Fibroblast of skin of left biceps (primary cell): ENCODE results near the gene FAM120B.

ENCODE experiments used
- DNase-seq, 2 experiments: peaks; one replicate each; pipeline ENCODE4 v3.0.0-alpha.2; 2013; ENCODE audit warnings: low read depth in 2 of 2

Gene FAM120B

DNA sequence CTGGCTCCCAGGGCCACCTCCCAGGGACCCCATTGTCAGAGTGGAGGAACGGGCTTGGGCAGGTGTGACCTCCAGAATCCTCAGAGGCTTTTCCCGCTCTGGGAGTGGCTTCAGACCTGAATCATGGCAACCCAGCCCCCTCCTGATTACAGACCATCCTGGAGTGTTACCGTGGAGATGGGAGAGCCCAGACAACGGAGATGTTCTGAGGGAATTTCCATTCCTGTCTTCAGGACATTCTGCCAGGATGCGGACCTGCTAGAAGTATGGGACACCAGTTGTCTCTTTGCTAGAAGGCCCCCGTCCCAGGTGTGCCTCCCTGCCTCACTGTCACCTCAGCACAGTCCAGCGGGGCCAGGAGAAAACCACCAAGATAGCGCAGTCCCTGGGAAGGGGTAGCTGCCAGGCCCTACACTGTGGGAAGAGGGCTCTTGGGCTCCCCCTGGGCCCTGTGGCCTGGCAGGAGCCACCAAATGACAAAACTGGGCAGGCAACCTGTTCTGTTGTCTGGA lies 136.6 kb downstream of the FAM120B start:
- DNase-seq, result no peak

DNA sequence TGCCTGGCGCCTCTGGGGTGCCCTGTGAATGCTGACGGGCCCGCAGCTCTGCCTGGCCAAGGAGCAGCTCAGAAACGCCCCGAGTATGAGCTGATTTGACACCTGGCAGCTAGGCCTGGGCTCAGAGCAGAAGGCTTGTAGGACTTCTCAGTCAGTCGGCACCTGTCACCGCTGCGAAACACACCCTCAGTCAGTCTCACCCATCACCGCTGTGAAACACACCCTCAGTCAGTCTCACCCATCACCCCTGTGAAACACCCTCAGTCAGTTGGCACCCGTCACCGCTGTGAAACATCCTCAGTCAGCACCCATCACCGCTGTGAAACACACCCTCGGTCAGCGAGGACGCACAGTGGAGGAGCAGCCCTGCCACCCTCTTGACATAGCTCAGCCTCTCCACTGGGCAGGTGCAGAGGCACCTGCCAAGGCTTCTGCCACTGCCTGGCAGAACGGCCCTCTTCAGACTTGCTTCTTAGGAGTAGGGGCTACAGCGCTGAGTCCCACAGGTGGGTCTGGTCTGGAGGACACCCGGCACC lies 137.6 kb downstream of the FAM120B start:
- no peak for DNase-seq

DNA sequence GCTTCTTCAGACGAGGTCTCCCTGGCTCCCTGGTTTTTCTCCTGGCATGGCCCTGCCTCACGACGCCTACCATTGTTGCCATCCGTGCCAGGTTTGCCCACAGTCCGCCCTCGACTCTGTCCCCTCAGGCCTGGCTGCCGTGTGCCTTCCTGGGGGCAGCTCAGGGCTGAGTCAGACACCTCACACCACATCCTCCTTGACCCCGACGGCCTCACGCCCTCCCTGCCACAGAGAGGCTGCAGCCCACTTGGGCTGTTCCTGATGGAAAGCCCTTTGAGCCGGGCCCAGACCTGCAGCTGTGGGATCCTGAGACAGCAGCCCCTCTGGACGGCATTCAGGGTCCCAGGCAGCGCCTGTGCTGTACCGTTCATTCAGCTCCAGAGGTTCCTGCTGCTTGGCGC lies 138.3 kb downstream of the FAM120B start:
- DNase-seq, result no peak

DNA sequence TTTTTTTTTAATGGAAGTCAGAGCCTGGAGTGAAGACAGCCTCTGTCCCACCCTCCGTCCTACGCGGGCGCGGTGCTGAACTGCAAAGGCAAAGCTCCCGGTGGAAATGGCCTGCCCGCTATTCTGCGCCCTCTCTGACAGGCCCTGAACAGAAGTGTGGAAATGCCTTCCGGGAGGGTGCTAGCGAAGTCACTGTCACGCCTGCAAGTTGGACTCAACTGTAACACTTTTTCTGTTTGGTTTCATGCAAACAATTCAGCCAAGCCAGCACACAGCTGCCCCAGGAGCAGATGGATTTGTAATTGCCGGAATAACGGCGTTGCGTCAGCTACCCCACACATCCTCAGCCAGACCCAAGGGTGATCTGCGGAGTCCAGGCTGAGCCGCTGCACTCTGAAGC lies 138.9 kb downstream of the FAM120B start:
- no peak for DNase-seq

DNA sequence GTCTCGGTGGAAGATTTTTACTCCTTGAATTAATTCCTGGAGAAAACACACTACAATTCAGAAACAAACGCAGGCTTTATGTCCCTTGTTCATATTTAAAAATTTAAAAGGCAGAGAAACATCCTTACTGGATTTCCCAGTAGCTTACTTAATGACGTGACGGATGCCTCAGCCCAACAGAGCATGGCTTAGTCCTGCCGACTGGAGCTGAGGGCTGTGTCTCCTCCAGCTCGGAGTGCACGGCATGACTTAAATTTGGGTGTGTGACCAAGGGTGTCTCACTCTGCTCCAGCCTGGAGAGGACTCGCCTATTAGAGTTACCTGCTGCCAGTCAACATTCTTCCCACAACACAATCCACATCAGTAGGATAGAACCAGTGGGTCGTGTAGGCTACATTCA lies 139.4 kb downstream of the FAM120B start:
- DNase-seq, result no peak

DNA sequence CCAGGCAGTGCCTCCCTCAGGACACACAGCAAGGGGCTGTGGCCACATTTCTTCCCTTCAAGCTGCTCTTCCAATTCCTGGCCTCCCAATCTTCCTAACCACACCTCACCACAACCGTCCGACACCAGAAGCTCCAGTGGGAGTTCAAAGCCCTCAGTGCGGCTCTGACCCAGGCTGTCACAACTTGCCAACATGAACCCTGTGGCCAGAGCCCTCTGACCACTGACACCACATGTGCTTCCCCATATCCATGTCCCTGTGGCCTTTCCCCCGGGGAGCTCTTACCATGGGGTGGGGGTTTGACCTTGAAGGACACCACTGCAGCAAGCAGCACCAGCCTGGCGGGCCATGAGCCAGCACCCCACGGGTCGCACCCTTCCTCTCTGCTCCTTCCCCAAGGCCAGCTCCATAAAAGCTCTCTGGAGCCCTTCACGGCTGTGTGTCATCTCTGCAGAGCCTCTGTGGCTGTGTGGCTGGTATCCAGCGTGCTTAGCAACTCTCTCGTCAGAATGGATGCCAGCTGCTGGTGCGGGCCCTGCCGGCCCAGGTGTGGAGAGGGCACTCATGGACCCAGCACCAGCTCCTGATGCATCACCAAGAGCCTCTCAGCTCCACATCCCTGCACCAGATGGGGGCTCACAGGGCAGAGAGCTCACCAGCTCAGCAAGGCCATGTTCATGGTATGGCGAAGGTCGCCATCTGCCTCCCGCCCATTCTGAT lies 140.4 kb downstream of the FAM120B start:
- no peak for DNase-seq

DNA sequence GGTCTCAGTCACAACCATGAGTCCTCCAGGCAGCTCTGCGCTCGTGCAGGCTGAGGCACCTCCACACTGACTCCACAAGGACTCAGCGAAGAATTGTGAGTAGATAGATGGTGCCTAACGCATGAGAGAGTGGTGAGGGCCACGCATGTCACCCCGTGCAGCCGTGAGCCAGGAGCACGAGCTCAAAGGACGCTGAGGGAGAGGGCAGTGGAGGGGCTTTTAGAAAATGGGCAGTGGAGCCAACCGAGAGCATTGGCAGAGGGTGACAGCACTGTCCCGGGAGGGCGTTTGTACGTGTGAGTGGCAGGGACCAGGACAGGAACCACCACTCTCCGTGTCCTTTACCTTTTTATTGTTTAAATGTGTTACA lies 141.0 kb downstream of the FAM120B start:
- no peak for DNase-seq

DNA sequence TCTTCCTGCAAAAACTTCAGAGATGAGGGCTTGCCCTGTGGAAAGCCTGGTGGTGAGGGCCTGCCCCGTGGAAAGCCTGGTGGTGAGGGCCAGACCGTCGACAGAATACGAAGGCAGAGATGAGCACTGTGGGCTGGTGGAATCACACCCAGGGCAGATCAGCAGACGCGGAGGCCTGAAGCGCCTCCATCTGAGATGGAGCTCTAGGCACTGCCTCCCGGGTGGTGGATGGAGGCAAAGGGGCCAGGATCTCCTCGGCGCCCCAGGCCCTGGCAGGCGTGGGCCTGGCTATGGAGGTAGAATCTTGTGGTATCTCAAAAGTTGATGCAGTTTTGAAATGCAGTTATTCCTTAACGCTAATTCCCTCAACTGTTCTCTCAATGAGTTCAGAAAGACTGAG lies 141.8 kb downstream of the FAM120B start:
- no peak for DNase-seq

DNA sequence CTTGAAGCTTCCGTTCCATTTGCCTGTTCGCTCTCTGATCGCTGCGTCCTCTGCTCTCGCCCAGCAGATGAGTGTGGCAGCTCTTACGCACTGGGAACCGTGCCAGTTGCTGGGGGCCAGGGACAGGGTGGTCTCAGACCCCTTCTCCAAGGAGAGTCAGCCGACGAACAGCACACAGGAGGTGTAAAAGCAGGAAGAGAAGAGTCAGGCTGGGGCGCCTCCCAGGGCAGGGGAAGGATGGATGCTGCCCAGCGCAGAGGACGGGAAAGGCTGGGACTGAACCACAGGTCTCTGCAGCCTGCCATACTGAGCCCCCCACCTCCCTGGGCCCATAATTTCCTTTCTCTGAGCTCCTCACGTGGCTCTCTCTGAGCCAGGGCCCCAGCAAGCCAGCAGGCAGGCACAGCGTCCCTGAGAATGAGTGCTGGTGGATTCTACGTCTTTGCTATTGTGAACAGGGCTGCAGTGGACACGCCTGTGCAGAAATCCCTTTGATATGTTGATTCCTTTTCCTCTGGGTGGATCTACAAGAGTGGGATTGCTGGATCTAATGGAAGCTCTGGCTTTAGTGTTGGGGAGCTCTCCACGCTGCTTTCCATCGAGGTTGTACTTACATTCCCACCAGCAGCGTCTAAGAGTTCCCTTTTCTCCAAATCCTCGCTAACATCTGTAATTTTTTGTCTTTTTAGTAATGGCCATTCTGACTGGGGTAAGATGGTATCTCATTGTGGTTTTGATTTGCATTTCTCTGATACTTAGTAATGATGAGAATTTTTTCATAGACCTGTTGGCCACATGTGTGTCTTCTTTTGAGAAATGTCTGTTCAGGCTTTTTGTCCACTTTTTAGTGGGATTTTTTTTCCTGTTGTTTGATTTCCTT lies 142.4 kb downstream of the FAM120B start:
- DNase-seq, result peak; percentile 24 to 25

DNA sequence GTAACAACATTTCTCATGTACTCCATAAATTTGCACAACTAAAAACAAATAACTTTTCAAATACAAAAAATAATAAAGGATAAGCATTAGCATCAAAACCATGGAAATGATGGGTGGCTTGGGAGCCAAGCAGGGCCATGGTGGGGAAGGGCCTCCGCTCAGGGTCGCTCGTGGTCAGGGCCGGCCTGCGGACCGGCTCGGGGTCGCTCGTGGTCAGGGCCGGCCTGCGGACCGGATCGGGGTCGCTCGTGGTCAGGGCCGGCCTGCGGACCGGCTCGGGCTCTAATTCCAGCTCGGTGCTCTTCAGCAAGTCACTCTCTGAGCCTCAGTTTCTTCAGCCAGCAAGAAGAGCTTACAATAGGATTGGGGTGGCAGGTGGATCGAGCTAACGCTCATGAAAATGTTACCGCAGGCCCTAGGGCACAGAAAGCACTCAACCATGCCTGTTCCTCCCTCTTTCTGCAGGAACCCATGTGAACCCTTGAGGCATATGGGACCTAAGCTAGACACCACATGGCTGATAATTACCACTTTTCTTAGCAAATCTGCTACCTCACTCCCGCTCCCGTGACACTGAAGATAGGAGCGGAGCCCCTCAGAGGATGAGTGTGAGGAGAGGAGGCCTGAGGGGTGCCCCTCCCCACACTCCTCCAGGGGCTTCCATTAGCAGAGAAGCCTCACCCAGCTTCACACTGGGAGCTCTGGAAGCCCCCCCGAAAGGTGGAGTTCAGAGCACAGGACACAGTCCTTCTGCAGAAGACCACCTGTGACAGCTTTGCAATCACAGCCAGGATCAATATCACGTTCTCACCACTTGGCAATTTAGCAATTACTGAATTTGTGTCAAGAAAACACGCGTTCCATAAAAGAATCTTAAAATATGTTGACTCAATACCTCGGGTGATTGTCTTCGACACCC lies 143.5 kb downstream of the FAM120B start:
- DNase-seq, result no peak

DNA sequence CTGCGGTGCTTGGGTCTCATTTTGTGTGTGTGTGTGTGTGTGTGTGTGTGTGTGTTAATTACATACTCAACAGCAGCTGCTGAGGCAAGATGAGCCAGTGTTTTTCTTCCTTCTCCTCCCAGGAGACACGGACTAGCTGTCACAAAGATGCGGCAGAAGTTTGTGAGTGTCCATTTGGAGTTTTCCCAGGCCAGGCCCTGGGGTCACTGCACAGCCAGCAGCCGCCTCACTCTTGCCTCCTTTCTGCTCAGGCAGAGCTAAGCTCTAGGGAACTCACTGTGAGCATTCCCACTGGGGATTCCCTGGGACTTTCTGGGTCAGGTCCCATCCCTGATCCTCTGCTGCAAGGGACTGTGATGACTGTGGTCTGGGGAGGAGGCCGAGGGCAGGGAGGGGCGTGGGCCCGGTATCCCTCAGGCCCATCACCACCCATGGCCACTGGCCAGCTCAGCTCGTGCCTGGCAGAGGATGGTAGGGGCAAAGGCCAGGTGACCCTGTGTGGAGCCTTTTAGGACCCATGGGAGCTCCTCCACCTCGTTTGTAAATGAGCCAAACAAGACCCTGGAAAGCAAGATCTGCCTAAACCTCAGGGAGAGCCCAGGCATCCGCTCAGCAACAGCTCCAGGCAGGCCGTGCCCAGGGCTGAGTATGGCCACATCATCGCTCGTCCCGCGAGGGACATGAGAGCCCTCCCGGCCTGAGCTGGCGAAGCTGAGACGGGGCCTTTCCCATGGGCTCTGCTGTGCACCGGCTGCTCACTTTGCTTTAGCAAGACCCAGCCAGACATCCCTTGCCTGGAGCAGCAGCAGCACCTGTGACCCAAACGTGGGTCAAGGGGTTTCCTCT lies 144.6 kb downstream of the FAM120B start:
- no peak for DNase-seq

DNA sequence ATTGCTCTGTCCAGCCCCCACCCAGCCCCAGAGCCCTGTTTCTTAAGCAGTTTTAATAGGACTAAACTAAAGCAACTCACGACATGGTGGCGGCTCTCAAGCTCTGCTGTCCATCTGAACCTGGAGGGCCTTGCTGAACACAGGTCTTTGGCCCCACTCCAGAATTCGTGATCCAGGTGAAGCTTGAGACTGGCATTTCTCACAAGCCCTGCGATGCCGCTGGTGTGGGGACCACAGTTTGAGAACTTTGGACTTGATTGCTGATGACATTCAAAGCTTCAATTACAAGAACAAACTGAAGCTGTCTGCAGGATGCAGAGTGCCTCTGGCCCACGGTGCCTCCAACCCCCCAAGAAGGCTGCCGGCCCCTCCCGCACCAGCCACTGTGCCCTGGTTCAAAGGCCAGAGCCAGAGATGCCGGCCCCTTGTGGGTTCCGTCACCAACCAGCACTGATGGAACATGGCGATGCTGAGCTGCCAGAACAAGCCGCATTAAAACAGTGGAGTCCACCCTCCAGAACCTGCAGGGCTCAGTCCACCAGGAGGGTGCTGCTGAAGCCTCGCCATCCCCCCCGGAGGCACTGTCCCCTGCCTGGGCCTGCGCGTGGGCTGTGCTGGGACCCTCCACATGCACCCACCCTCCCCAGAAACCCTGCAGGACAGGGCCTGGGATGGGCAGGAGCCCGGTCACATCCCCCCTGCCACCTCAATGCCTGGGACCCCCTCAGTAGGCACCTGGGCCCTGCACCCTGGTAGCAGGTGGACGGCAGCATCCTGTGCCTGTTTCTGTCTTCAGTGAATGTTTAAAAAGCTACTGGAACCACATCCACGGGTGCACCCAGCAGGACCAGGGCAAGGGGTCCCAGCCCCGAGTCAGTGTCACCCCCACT lies 145.4 kb downstream of the FAM120B start:
- no peak for DNase-seq

DNA sequence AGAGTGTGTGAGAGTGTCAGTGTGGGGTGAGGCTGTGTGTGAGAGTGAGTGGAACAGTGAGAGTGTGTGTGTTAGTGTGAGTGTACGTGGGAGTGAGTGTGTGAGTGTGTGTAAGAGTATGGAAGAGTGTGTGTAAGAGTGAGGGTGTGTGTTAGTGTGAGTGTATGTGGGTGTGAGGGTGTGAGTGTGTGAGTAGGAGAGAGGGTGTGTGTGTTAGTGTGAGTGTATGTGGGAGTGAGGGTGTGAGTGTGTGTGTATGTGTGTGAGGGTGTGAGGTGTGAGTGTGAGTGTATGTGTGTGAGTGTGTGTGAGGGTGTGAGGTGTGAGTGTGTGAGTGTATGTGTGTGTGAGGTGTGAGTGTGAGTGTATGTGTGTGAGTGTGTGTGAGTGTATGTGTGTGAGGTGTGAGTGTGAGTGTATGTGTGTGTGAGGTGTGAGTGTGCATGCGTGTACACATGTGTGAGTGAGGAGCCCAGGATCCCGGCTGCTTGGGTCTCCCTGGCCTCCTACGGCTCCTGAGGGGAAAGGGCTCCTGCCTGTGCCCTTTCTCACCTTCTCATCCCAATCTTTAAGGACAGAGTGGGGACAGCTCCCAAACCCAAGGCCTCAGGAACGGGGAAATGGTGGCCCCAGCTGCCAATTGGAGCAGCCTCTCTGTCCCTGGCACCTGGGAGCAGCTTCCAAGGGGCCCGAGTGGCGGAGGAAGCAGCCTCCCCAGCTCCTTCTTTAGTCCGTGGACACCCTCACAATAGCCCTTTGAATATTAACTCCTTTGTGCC lies 146.4 kb downstream of the FAM120B start:
- DNase-seq, result no peak

DNA sequence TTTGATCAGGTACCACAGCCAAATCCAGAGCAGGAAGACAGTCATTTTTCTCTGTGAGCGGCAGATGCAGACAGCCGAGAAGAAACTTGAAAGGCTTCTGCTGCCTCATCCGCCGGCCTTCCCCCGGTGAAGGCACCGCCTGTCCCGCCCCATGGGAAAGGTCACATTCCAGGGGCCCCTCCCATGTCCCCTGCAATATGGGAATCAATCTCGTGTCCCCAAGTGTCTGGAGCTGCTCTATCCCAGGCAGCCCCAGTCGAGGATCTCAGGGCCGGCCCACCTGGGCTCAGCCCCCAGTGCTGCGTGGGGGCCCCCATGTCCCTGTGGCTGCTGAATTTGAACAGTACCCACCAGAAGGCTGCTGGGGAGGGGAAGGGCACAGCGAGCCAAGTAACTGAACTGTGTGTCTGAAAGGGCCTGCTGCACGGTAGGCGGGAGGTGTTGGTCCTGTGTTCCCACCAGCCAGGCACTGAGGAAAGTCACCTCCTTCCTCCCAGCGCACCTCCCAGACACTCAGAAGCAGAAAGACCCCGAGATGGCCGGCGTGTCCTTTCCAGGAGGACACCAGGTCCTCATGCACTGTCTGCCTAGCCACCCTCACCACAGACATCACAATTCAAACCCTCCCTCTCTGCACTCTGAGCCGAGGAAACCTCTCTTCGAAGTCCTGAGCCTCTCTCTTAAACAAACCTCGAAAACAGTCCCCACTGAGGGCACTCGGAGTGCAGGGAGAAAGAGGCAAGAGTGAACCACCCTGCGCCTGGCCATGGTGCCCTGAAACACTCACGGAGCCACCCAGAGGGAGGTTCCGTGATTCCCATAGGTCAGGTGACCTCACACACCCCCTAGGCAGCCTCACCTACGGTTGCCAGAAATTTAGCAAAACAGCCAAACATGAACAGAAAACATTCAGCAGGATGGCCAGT lies 147.3 kb downstream of the FAM120B start:
- DNase-seq, result no peak

DNA sequence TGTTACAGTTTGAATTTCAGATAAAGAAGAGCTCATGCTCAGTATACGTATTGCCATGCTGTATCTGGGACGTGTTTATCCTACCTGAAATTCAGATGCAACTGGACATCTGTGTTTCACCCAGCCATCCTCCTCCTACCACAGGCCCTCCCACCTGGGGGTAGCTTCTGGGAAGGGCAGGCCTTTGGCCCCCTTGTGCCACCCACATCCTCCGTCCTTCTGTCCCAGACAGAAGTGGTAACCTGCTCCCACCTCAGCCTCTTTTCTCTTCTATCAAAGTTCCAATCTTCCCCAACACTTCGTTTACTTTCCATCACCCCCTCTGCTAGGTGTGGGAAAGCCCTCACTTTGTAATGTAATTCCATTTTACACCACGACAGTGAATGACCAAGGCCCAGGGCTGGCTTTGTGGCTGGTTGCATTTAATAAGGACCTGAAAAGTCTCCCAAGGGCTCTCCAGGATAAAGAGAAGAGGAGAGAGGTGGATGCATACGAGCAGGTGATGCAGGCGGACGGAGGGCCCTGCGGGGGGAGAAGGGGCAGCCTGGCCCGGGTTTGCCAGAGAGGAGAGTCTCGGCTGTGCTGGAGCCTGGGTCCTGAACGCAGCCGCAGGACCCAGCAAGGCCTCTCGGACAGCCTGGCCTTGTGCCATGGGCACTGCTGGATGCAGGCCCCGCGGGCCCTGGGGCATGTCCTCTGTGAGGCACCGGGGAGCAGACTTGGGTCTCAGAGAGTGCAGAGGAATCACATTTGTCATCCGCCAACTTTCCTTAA lies 148.1 kb downstream of the FAM120B start:
- DNase-seq, result no peak

DNA sequence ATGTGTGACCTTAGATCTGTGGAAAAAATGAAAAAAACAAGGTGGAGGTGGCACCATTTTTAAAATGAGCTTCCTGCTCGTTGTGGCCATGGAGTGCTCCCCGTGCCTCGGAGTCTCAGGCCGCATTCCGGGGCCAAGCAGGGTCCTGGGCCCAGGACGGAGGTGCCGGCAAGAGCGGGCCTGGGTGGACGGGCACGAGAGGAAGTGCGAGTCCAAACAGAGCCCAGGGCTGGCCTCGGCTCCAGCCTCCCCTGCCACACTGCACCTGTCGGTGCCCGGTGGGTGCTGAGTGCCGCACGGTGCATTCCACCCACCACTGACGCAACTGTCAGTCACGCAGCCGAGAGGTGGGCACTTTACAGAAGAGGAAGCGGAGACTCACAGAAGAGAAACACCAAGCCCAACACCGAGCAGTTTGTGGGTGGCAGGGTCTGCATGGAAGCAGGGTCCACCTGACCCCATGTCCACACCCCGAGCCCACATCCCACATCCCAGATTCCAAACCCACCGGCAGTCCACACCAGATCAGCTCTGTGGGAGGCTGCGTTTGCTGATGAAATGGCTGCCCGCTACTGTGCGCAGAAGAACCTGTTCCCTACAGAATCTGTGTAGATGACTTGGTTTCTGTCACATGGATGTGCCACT lies 148.9 kb downstream of the FAM120B start:
- no peak for DNase-seq

DNA sequence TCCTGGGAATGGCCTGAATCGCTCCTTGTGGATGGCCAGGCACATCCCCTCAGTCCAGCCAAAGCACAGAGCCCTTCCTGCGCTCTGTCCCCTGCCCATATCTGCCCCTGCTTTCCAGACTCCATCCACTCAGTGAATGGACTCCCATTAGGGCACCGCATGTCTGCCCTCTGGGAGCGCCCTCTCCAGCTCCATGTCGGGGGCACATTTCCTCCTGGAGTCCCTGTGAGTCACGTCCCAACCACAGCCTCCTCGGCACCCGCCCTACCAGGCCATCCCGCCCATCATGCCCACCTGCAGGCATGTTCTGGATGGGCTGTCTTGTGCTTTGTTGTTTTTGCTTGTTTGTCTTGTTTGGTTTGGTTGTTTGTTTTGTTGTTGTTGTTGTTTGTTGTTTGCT lies 149.8 kb downstream of the FAM120B start:
- DNase-seq, result no peak
